Measurements from ENCODE around the gene C1orf53.
"Not testable (repeated sequence)": the region's sequence is repeated elsewhere in the genome, so short reads cannot be mapped to it uniquely, and the experiment has no call there.

Gene C1orf53

GRCh38 chr1:197902454-197903195 is at the start of gene C1orf53:
Gene C1orf53 (plus strand): TSS chr1:197902630. CDS start chr1:197902650, 20 bp downstream.
- peak; percentile 74 for DNase-seq (ENCODE audit: low read depth)

GRCh38 chr1:197855751-197856150 is 46.7 kb upstream of the C1orf53 start:
- not testable (repeated sequence) for DNase-seq (ENCODE audit: low read depth)

- DNase-seq (ENCODE audit: low read depth), result no peak
Observed at GRCh38 chr1:197857477-197857876, 45.0 kb upstream of the C1orf53 start.

GRCh38 chr1:197859024-197859423 is 43.4 kb upstream of the C1orf53 start:
- no peak for DNase-seq (ENCODE audit: low read depth)

- no peak for DNase-seq (ENCODE audit: low read depth)
Observed at GRCh38 chr1:197862221-197862620, 40.2 kb upstream of the C1orf53 start.

GRCh38 chr1:197862671-197863070 is 39.8 kb upstream of the C1orf53 start:
- no peak for DNase-seq (ENCODE audit: low read depth)

- no peak for DNase-seq (ENCODE audit: low read depth)
Observed at GRCh38 chr1:197865809-197866208, 36.6 kb upstream of the C1orf53 start.

- DNase-seq (ENCODE audit: low read depth), result peak; percentile 4
Observed at GRCh38 chr1:197868751-197869489, 33.5 kb upstream of the C1orf53 start.

GRCh38 chr1:197869490-197870077 is 32.8 kb upstream of the C1orf53 start:
- no peak for DNase-seq (ENCODE audit: low read depth)

- DNase-seq (ENCODE audit: low read depth), result no peak
Observed at GRCh38 chr1:197876894-197877293, 25.5 kb upstream of the C1orf53 start.

GRCh38 chr1:197880385-197880784 is 22.0 kb upstream of the C1orf53 start:
- DNase-seq (ENCODE audit: low read depth), result not testable (repeated sequence)

- DNase-seq (ENCODE audit: low read depth), result not testable (repeated sequence)
Observed at GRCh38 chr1:197882241-197882640, 20.2 kb upstream of the C1orf53 start.

GRCh38 chr1:197884173-197884572 is 18.3 kb upstream of the C1orf53 start:
- no peak for DNase-seq (ENCODE audit: low read depth)

- DNase-seq (ENCODE audit: low read depth), result no peak
Observed at GRCh38 chr1:197890936-197891335, 11.5 kb upstream of the C1orf53 start.

GRCh38 chr1:197892684-197893083 is 9.7 kb upstream of the C1orf53 start:
- no peak for DNase-seq (ENCODE audit: low read depth)

- DNase-seq (ENCODE audit: low read depth), result no peak
Observed at GRCh38 chr1:197896301-197896700, 6.1 kb upstream of the C1orf53 start.

GRCh38 chr1:197899037-197899436 is 3.4 kb upstream of the C1orf53 start:
- no peak for DNase-seq (ENCODE audit: low read depth)

- no peak for DNase-seq (ENCODE audit: low read depth)
Observed at GRCh38 chr1:197902131-197902453, 338 bp upstream of the C1orf53 start.

- no peak for DNase-seq (ENCODE audit: low read depth)
Observed at GRCh38 chr1:197903196-197903514, 725 bp downstream of the C1orf53 start.

- no peak for DNase-seq (ENCODE audit: low read depth)
Observed at GRCh38 chr1:197904126-197904787, 1.8 kb downstream of the C1orf53 start.

- DNase-seq (ENCODE audit: low read depth), result no peak
Observed at GRCh38 chr1:197905699-197906351, 3.4 kb downstream of the C1orf53 start.

Data from stimulated activated CD8-positive, alpha-beta memory T cell treated with anti-CD3 and anti-CD28 coated beads, Interleukin-4, amount 100 ng/mL, for 24 hours (primary cell).